ENCODE data around the gene KIAA0753.

KIAA0753 gene

GRCh38 chr17:6588165-6588564 is 52.3 kb downstream of the KIAA0753 start:
- Histone ChIP-seq H3K4me3 (ENCODE audit: low read depth, low read length) (no peak overlapping the region), H3K9me3 (ENCODE audit: severe bottlenecking) (no peaks in the 10 kb centered on the region), H3K27me3 (ENCODE audit: insufficient read depth, low read depth, severe bottlenecking) (no peaks in the 10 kb centered on the region), H3K36me3 (peaks cover 85% of the 10 kb centered on the region), H3K27ac (no peak overlapping the region)
- no peak for TF ChIP-seq CTCF (IDR thresholded peaks at IDR 0.05; ENCODE audit: low read depth, low read length)
- DNase-seq, result no peak

GRCh38 chr17:6587310-6587709 is 53.2 kb downstream of the KIAA0753 start:
- DNase-seq, result no peak
- H3K36me3 ChIP-seq, result peaks cover 86% of the 10 kb centered on the region
- no peak for TF ChIP-seq CTCF (IDR thresholded peaks at IDR 0.05; ENCODE audit: low read depth, low read length)

GRCh38 chr17:6583411-6583810 is 57.1 kb downstream of the KIAA0753 start:
- no peak overlapping the region for H3K27ac ChIP-seq
- DNase-seq, result no peak
- H3K36me3 ChIP-seq, result peaks cover 66% of the 10 kb centered on the region
- no peak for TF ChIP-seq CTCF (IDR thresholded peaks at IDR 0.05; ENCODE audit: low read depth, low read length)
- H3K27me3 ChIP-seq (ENCODE audit: insufficient read depth, low read depth, severe bottlenecking), result no peaks in the 10 kb centered on the region
- H3K4me3 ChIP-seq (ENCODE audit: low read depth, low read length), result no peak overlapping the region
- no peaks in the 10 kb centered on the region for H3K9me3 ChIP-seq (ENCODE audit: severe bottlenecking)

More at GRCh38 chr17:6587310-6587709, 53.2 kb downstream of the KIAA0753 start:
- Histone ChIP-seq H3K27me3 (ENCODE audit: insufficient read depth, low read depth, severe bottlenecking) (no peaks in the 10 kb centered on the region), H3K27ac (no peak overlapping the region), H3K4me3 (ENCODE audit: low read depth, low read length) (no peak overlapping the region), H3K9me3 (ENCODE audit: severe bottlenecking) (no peaks in the 10 kb centered on the region)

GRCh38 chr17:6580625-6581024 is 59.9 kb downstream of the KIAA0753 start:
- Histone ChIP-seq H3K9me3 (ENCODE audit: severe bottlenecking) (no peaks in the 10 kb centered on the region), H3K36me3 (peaks cover 50% of the 10 kb centered on the region), H3K27ac (no peak overlapping the region), H3K4me3 (ENCODE audit: low read depth, low read length) (no peak overlapping the region), H3K27me3 (ENCODE audit: insufficient read depth, low read depth, severe bottlenecking) (no peaks in the 10 kb centered on the region)
- TF ChIP-seq CTCF (IDR thresholded peaks at IDR 0.05; ENCODE audit: low read depth, low read length), result no peak
- no peak for DNase-seq

GRCh38 chr17:6578491-6578890 is 62.0 kb downstream of the KIAA0753 start:
- TF ChIP-seq CTCF (IDR thresholded peaks at IDR 0.05; ENCODE audit: low read depth, low read length), result no peak
- no peak for DNase-seq
- H3K4me3 ChIP-seq (ENCODE audit: low read depth, low read length), result no peak overlapping the region
- no peak overlapping the region for H3K27ac ChIP-seq
- no peaks in the 10 kb centered on the region for H3K9me3 ChIP-seq (ENCODE audit: severe bottlenecking)
- no peaks in the 10 kb centered on the region for H3K27me3 ChIP-seq (ENCODE audit: insufficient read depth, low read depth, severe bottlenecking)
- H3K36me3 ChIP-seq, result peaks cover 36% of the 10 kb centered on the region

- Histone ChIP-seq H3K4me3 (ENCODE audit: low read depth, low read length) (no peak overlapping the region), H3K9me3 (ENCODE audit: severe bottlenecking) (no peaks in the 10 kb centered on the region), H3K36me3 (peaks cover 30% of the 10 kb centered on the region), H3K27me3 (ENCODE audit: insufficient read depth, low read depth, severe bottlenecking) (no peaks in the 10 kb centered on the region), H3K27ac (no peak overlapping the region)
- no peak for DNase-seq
- TF ChIP-seq CTCF (IDR thresholded peaks at IDR 0.05; ENCODE audit: low read depth, low read length), result no peak
Observed at GRCh38 chr17:6577686-6578263, 62.7 kb downstream of the KIAA0753 start.

Data from WERI-Rb-1 (cell line).